PC-3 (cell line): ENCODE results near the gene SPATA17.

ENCODE experiments used
- EZH2 ChIP-seq: fragments of 300-600 bp; sonication (generic); IDR thresholded peaks from one replicate; pipeline ENCODE4 v1.6.1; 2017; ENCODE audit warnings: antibody characterized with exemption, mild to moderate bottlenecking, low read length; ENCODE audit not compliant: unreplicated experiment
- EZH2phosphoT487 ChIP-seq: fragments of 300-600 bp; sonication (generic); IDR thresholded peaks from 2 replicates; pipeline ENCODE4 v1.6.1; 2018; ENCODE audit warnings: mild to moderate bottlenecking, antibody characterized with exemption, low read length, borderline replicate concordance
- TF ChIP-seq, protein P1 (sequence below): fragments of 300-600 bp; sonication (generic); conservative IDR thresholded peaks from 2 replicates; pipeline ENCODE4 v1.5.1; 2017; ENCODE audit warnings: antibody characterized with exemption, low read depth, mild to moderate bottlenecking, low read length

DNA sequence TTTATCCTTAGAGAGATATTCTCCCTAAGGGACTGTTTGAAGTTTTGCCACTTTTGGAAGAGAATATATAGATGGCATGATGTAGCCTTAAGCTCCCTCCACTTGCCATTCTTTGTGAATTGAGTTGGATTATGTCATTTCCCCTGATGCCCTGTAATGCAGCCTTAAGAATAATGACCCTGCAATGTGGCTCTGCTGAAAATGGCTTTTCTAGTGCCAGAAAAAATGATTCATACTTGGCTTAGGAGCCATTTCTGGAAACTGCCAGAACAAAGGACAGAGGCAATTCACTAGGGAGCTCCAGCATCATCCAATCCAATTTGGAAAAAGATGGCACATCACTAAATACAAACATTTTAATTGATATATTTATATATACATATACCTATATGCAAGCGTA, 265.3 kb downstream of the SPATA17 start:
- TF ChIP-seq EZH2 (no peak), EZH2phosphoT487 (no peak)
- TF ChIP-seq, protein P1, sequence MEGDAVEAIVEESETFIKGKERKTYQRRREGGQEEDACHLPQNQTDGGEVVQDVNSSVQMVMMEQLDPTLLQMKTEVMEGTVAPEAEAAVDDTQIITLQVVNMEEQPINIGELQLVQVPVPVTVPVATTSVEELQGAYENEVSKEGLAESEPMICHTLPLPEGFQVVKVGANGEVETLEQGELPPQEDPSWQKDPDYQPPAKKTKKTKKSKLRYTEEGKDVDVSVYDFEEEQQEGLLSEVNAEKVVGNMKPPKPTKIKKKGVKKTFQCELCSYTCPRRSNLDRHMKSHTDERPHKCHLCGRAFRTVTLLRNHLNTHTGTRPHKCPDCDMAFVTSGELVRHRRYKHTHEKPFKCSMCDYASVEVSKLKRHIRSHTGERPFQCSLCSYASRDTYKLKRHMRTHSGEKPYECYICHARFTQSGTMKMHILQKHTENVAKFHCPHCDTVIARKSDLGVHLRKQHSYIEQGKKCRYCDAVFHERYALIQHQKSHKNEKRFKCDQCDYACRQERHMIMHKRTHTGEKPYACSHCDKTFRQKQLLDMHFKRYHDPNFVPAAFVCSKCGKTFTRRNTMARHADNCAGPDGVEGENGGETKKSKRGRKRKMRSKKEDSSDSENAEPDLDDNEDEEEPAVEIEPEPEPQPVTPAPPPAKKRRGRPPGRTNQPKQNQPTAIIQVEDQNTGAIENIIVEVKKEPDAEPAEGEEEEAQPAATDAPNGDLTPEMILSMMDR: no peak
